CD4-positive, CD25-positive, alpha-beta regulatory T cell (primary cell): ENCODE measurements around the gene FTSJ1. TPM values are rescaled to one million over a fixed set of nuclear protein-coding genes. Genes with fewer than 3 reads are reported as not detected.
A peak's percentile ranks its signal among the peaks of the same experiment; 100 is the strongest.

Source experiments
- ATAC-seq, 2 donors: fragments of 150-1000 bp; cut with Tn5 transposase; one replicate each; pipeline ENCODE4 v1.10.0; 2021; ENCODE audit warnings: low read depth in 2 of 2, moderate number of reproducible peaks in 2 of 2, moderate library complexity in 1 of 2
- DNase-seq, 3 donors: peaks; one replicate each; pipeline versions ENCODE4 v3.0.0 to v3.0.0-alpha.2; 2012 to 2022; ENCODE audit warnings: mixed read lengths in 1 of 3
- H3K27ac ChIP-seq: one replicate; pipeline ENCODE4 v1.7.0; 2013; ENCODE audit warnings: mild to moderate bottlenecking, low read length; ENCODE audit not compliant: insufficient read depth, poor library complexity, severe bottlenecking
- H3K27me3 ChIP-seq: one replicate; pipeline ENCODE4 v1.7.0; 2013; ENCODE audit warnings: low read length; ENCODE audit not compliant: control insufficient read depth, insufficient read depth
- H3K36me3 ChIP-seq: one replicate; pipeline ENCODE4 v1.7.0; 2013; ENCODE audit warnings: mild to moderate bottlenecking, low read length, moderate library complexity; ENCODE audit not compliant: control insufficient read depth, insufficient read depth
- H3K4me1 ChIP-seq: 2 replicates; pipeline ENCODE4 v1.7.0; 2013; ENCODE audit warnings: mild to moderate bottlenecking, low read length; ENCODE audit not compliant: insufficient read depth, control insufficient read depth, poor library complexity, severe bottlenecking
- H3K4me3 ChIP-seq: one replicate; pipeline ENCODE4 v1.7.0; 2013; ENCODE audit warnings: low read depth, mild to moderate bottlenecking, low read length, moderate library complexity
- H3K9me3 ChIP-seq, 2 experiments: 1 replicate in 1 of 2; 2 replicates in 1 of 2; pipeline ENCODE4 v1.7.0; 2013; ENCODE audit warnings: low read length in 2 of 2, mild to moderate bottlenecking in 1 of 2, moderate library complexity in 1 of 2; ENCODE audit not compliant: control insufficient read depth in 2 of 2
- H3K27ac Mint-ChIP-seq, 3 donors: one replicate each; pipeline ENCODE4 v1.8.0; 2020 to 2022; ENCODE audit warnings: mild to moderate bottlenecking in 3 of 3, mixed read lengths in 3 of 3, moderate library complexity in 2 of 3
- H3K27me3 Mint-ChIP-seq: one replicate; pipeline ENCODE4 v1.8.0; 2022; ENCODE audit warnings: mild to moderate bottlenecking, mixed read lengths
- H3K36me3 Mint-ChIP-seq: one replicate; pipeline ENCODE4 v1.8.0; 2020; ENCODE audit warnings: mixed read lengths
- H3K4me1 Mint-ChIP-seq, 4 donors: one replicate each; pipeline ENCODE4 v1.8.0; 2020 to 2022; ENCODE audit warnings: mixed read lengths in 4 of 4, mild to moderate bottlenecking in 1 of 4
- H3K4me3 Mint-ChIP-seq, 4 donors: one replicate each; pipeline ENCODE4 v1.8.0; 2020 to 2022; ENCODE audit warnings: mild to moderate bottlenecking in 4 of 4, mixed read lengths in 4 of 4, moderate library complexity in 3 of 4
- H3K9me3 Mint-ChIP-seq, 7 donors: one replicate each; pipeline ENCODE4 v1.8.0; 2020 to 2022; ENCODE audit warnings: mixed read lengths in 7 of 7, mild to moderate bottlenecking in 3 of 7, moderate library complexity in 2 of 7
- polyA plus RNA-seq, 4 donors: library from polyadenylated mRNA; unstranded; fragments of 300-500 nt; fragmentation: Illumina TruSeq; gene quantifications; one replicate each; pipeline ENCODE4 v1.2.3, GENCODE V29; 2021
- total RNA-seq: library from RNA; stranded (reverse); gene quantifications from one replicate; pipeline ENCODE4 v1.2.3, GENCODE V29; 2022

The FTSJ1 gene
- total and polyA plus RNA-seq, 5 donors from 2014 or later = 57.9 to 73.1 (median 64.5) TPM

DNA sequence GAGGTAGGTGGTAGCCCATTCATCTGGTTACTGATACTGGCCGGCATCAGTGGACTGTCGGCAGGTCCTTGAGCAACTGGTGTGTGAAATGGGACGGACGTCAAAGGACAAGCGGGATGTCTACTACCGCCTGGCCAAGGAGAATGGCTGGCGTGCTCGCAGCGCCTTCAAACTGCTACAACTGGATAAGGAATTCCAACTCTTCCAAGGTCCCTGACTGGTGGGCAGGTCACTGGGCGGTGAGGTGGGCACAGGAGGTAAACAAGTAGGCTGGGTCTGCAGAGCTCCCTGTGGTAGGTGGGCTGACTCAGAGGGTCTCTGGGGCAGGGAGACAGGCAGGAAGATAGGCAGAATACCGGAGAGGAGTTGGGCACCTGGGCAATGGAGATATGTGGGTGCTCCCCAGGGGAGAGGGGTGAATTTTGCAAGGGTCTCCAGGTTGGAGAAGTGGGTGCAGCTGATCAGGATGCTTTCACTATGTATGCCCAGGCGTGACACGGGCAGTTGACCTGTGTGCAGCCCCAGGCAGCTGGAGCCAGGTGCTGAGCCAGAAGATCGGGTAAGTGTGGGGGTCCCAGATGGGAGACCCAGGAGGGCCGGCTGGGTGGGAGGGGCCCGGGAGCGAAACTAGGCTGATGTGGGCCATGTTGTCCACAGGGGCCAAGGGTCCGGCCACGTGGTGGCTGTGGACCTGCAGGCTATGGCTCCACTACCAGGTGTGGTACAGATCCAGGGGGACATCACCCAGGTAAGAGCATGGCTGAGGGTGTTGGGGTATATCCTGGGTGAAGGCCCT is 2.2 kb downstream of the FTSJ1 start:
- H3K9me3 Mint-ChIP-seq = no peaks in the 10 kb centered on the region
- Histone ChIP-seq H3K27ac (no peak overlapping the region), H3K4me1 (peaks cover 16% of the 10 kb centered on the region), H3K9me3 (no peaks in the 10 kb centered on the region), H3K4me3 (no peak overlapping the region), H3K27me3 (no peaks in the 10 kb centered on the region), H3K36me3 (peaks cover 19% of the 10 kb centered on the region)
- peaks cover 0 to 31% (median 17%) of the 10 kb centered on the region in 4 donors for H3K4me1 Mint-ChIP-seq
- H3K27ac Mint-ChIP-seq = peak overlapping the region in 1 of 3 donors; percentile 95
- no peak for DNase-seq
- H3K27me3 Mint-ChIP-seq = no peaks in the 10 kb centered on the region
- H3K36me3 Mint-ChIP-seq = peaks cover 7% of the 10 kb centered on the region
- ATAC-seq = no peak
- peak overlapping the region in 3 of 4 donors; percentile 33 to 91 (median 88) for H3K4me3 Mint-ChIP-seq

DNA sequence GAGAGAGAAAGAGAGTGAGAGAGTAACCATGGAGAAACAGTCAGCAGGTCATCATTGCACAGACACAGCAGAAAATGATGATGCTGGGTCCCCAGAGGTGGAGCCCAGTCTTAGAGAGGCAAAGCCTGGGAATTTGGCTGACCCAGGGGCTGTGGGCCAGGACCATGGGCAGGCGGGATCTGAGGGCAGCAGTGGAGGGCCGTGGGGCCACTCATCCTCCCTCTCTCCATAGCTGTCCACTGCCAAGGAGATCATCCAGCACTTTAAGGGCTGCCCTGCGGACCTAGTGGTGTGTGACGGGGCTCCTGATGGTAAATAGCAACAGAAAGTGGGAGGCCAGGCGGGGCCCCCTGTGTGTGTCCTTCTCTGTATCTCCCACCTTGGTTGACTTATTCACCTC is 2.8 kb downstream of the FTSJ1 start:
- no peak for ATAC-seq
- Histone ChIP-seq H3K4me3 (no peak overlapping the region), H3K36me3 (peaks cover 22% of the 10 kb centered on the region), H3K4me1 (peaks cover 16% of the 10 kb centered on the region), H3K27ac (no peak overlapping the region), H3K9me3 (no peaks in the 10 kb centered on the region), H3K27me3 (no peaks in the 10 kb centered on the region)
- Mint-ChIP-seq H3K27me3 (no peaks in the 10 kb centered on the region), H3K36me3 (peaks cover 7% of the 10 kb centered on the region), H3K4me1 (peaks cover 0 to 31% (median 17%) of the 10 kb centered on the region in 4 donors), H3K27ac (peak overlapping the region in 2 of 3 donors; percentile 17 to 42), H3K9me3 (no peaks in the 10 kb centered on the region), H3K4me3 (peak overlapping the region in 1 of 4 donors; percentile 33)
- no peak for DNase-seq

DNA sequence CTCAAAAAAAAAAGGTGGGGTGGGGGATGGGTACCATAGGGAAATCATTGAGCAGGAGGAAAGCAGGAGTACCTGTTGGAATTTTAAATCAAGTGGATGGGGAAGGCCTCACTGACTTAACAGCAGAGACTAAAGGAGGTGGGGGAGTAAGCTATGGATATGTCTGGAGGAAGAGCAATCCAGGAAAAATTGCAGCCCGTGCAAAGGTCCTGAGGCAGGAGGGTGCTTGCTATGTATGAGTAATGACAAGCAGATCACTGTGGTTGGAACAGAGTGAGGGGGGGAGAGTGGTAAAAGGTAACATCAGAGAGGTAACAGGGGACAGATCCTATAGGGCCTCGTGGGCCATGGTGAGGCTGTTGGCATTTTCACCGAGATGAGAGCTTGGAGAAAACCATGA is 4.1 kb downstream of the FTSJ1 start:
- H3K36me3 Mint-ChIP-seq = peaks cover 7% of the 10 kb centered on the region
- H3K27ac Mint-ChIP-seq = peak overlapping the region in 1 of 3 donors; percentile 44

DNA sequence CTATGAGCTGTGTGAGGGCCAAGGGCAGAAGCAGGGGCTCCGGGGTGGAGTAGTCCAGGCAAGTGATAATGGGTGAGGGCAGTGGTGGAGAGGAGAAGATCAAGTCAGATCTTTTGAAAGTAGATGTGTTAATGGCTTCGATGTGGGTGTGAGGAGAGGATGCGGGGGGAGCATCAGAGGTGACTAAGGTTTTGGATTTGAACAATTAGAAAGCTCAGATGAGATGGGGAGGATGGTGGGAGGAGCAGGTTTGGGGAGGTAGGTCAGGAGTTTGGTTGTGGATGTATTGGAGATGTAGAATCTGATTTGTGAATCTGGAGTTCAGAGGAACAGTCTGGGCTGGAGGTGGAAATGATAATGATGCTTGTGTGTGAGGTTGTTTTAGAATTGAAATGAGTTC is 4.6 kb downstream of the FTSJ1 start:
- Mint-ChIP-seq H3K9me3 (no peaks in the 10 kb centered on the region), H3K27me3 (no peaks in the 10 kb centered on the region), H3K4me3 (no peak overlapping the region), H3K27ac (no peak overlapping the region), H3K4me1 (peaks cover 0 to 26% (median 15%) of the 10 kb centered on the region in 4 donors), H3K36me3 (peaks cover 7% of the 10 kb centered on the region)
- H3K9me3 ChIP-seq = no peaks in the 10 kb centered on the region
- no peak overlapping the region for H3K27ac ChIP-seq
- peaks cover 23% of the 10 kb centered on the region for H3K36me3 ChIP-seq
- DNase-seq (no peak), ATAC-seq (no peak)
- H3K4me1 ChIP-seq = peaks cover 13% of the 10 kb centered on the region
- no peak overlapping the region for H3K4me3 ChIP-seq
- H3K27me3 ChIP-seq = no peaks in the 10 kb centered on the region

More for the DNA sequence above, 4.1 kb downstream of the FTSJ1 start:
- ATAC-seq (no peak), DNase-seq (no peak)
- no peaks in the 10 kb centered on the region for H3K9me3 Mint-ChIP-seq
- no peaks in the 10 kb centered on the region for H3K9me3 ChIP-seq
- H3K27ac ChIP-seq = no peak overlapping the region
- H3K4me1 Mint-ChIP-seq = peaks cover 0 to 29% (median 16%) of the 10 kb centered on the region in 4 donors
- peaks cover 16% of the 10 kb centered on the region for H3K4me1 ChIP-seq
- no peaks in the 10 kb centered on the region for H3K27me3 ChIP-seq
- no peak overlapping the region for H3K4me3 ChIP-seq
- H3K27me3 Mint-ChIP-seq = no peaks in the 10 kb centered on the region
- no peak overlapping the region for H3K4me3 Mint-ChIP-seq
- H3K36me3 ChIP-seq = peaks cover 22% of the 10 kb centered on the region

DNA sequence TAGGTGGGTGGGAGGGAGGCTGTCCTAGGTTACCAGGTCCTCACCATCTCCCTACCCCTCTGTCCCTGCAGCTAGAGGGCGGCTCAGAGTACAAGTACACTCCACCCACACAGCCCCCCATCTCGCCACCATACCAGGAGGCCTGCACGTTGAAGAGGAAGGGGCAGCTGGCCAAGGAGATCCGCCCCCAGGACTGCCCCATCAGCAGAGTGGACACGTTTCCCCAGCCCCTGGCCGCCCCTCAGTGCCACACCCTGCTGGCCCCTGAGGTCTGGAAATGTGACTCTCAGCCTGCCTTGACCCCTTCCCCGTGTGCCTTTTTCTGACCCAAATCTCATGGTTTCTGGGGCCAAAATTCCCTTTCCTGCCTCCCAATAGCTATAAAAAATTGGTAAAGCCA is 6.5 kb downstream of the FTSJ1 start:
- Mint-ChIP-seq H3K9me3 (no peaks in the 10 kb centered on the region), H3K4me3 (no peak overlapping the region), H3K36me3 (peaks cover 7% of the 10 kb centered on the region), H3K27me3 (no peaks in the 10 kb centered on the region), H3K27ac (no peak overlapping the region), H3K4me1 (peaks cover 0 to 11% (median 4%) of the 10 kb centered on the region in 4 donors)
- no peak overlapping the region for H3K4me3 ChIP-seq
- no peaks in the 10 kb centered on the region for H3K9me3 ChIP-seq
- no peak for DNase-seq
- ATAC-seq = no peak
- peaks cover 2% of the 10 kb centered on the region for H3K4me1 ChIP-seq
- H3K27ac ChIP-seq = no peak overlapping the region
- no peaks in the 10 kb centered on the region for H3K27me3 ChIP-seq
- H3K36me3 ChIP-seq = peaks cover 23% of the 10 kb centered on the region

DNA sequence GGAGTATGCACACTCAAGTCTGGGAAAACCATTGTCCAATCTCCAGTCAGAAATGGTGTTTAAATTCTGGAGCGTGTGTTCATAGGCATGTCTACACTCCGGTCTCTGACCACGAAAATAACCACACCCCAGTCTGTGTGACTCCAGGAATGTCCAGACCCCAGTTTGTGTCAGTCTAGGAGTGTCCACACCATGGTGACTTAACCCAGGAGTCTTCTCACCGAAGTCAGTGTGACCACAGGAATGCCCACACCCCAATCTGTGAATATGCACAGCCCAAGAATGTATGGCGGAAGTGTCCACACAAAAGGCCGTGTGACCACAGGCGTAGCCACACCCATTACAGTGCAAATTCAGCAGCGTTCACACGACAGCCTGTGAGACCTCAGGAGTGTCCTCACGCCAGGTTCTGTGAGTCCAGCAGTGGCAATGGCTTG is 11.4 kb downstream of the FTSJ1 start:
- Mint-ChIP-seq H3K4me1 (no peaks in the 10 kb centered on the region), H3K4me3 (no peak overlapping the region), H3K27ac (no peak overlapping the region), H3K27me3 (no peaks in the 10 kb centered on the region), H3K36me3 (no peaks in the 10 kb centered on the region), H3K9me3 (no peaks in the 10 kb centered on the region)
- H3K9me3 ChIP-seq = no peaks in the 10 kb centered on the region
- H3K36me3 ChIP-seq = peaks cover 11% of the 10 kb centered on the region
- H3K4me3 ChIP-seq = no peak overlapping the region
- H3K27me3 ChIP-seq = no peaks in the 10 kb centered on the region
- H3K27ac ChIP-seq = no peak overlapping the region
- no peaks in the 10 kb centered on the region for H3K4me1 ChIP-seq
- no peak for DNase-seq
- no peak for ATAC-seq

DNA sequence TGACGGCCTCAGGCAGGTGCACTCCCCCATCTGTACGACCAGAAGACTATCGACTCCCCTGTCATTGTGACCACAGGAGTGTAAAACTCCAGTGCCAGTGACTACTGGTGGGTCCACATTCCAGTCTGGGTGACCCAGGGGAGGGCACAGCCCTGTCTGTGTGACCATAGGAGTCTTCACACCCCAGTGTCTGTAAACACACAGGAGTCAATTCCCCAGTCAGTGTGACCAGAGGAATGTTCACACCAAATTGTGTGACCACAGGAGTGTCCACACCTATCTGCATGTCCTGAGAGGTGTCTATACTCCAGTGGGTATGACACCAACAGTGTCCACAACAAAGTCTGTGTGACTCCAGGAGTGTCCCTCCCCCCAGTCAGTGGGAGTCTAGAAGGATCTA is 12.0 kb downstream of the FTSJ1 start:
- no peak for ATAC-seq
- no peaks in the 10 kb centered on the region for H3K27me3 ChIP-seq
- H3K27ac ChIP-seq = no peak overlapping the region
- H3K9me3 ChIP-seq = no peaks in the 10 kb centered on the region
- H3K4me1 ChIP-seq = no peaks in the 10 kb centered on the region
- peaks cover 6% of the 10 kb centered on the region for H3K36me3 ChIP-seq
- Mint-ChIP-seq H3K27me3 (no peaks in the 10 kb centered on the region), H3K27ac (no peak overlapping the region), H3K9me3 (peaks cover 0 to 2% (median 0%) of the 10 kb centered on the region in 7 donors), H3K4me1 (no peaks in the 10 kb centered on the region), H3K4me3 (no peak overlapping the region), H3K36me3 (no peaks in the 10 kb centered on the region)
- DNase-seq = no peak
- no peak overlapping the region for H3K4me3 ChIP-seq

DNA sequence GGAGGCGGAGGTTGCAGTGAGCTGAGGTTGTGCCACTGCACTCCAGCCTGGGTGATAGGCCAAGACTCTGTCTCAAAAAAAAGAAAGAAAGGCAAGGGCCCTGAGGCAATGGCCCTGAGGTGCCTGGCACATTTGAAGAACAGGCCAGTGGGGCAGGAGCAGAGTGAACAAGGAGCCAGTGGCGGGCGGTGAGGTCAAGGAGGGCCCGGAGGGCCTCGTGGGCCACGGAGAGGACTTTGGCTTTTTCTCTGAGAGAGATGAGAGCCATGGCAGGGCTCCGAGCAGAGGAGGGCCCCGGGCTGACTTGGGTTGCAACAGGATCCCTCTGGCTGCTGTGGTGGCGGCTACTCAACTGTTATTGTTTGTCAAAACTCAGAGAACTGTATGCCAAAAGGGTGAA is 13.3 kb downstream of the FTSJ1 start:
- Mint-ChIP-seq H3K4me3 (no peak overlapping the region), H3K27ac (no peak overlapping the region), H3K9me3 (peaks cover 0 to 2% (median 0%) of the 10 kb centered on the region in 7 donors), H3K4me1 (no peaks in the 10 kb centered on the region), H3K36me3 (no peaks in the 10 kb centered on the region), H3K27me3 (no peaks in the 10 kb centered on the region)
- peaks cover 2% of the 10 kb centered on the region for H3K36me3 ChIP-seq
- H3K27me3 ChIP-seq = no peaks in the 10 kb centered on the region
- DNase-seq (no peak), ATAC-seq (no peak)
- no peaks in the 10 kb centered on the region for H3K9me3 ChIP-seq
- H3K4me3 ChIP-seq = no peak overlapping the region
- no peak overlapping the region for H3K27ac ChIP-seq
- no peaks in the 10 kb centered on the region for H3K4me1 ChIP-seq
